GM12892 (cell line): ENCODE results near the gene RNF152.

ENCODE experiments used
- POLR2A ChIP-seq: IDR thresholded peaks from 2 replicates; pipeline ENCODE4 v1.6.1; 2011; ENCODE audit warnings: low read depth, low read length, control low read depth
- TAF1 ChIP-seq: IDR thresholded peaks from 2 replicates; pipeline ENCODE4 v1.6.1; 2011; ENCODE audit warnings: low read depth, mild to moderate bottlenecking, control low read depth, low read length, borderline replicate concordance

- TF ChIP-seq TAF1 = no peak
- no peak for TF ChIP-seq POLR2A
Measured at GRCh38 chr18:61853855-61854254, 39.0 kb downstream of the RNF152 start.
